Fibroblast of skin of left biceps (primary cell): ENCODE measurements around the gene GNAZ.

Source experiments
- DNase-seq, 2 experiments: peaks; one replicate each; pipeline ENCODE4 v3.0.0-alpha.2; 2013; ENCODE audit warnings: low read depth in 2 of 2

GNAZ gene

DNA sequence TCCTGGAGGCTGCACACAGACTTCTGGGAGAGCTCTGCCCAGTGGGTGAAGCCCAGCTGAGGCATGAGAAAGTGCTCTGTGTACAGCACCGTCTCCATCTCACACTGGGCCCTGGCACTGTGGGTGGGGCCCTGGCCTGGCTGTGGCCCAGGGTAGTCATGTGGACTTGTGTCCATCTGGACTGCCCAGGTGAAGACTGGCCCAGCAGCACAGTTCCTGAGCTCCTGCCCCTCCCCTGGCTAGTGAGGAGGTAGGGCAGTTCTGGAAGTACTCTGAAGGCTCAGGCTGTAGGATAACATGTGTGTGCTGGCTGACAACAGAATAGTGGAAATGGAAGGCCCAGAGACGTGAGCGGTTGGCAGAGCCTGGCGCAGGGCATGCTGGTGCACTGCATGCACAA is 36.0 kb downstream of the GNAZ start:
- no peak for DNase-seq

DNA sequence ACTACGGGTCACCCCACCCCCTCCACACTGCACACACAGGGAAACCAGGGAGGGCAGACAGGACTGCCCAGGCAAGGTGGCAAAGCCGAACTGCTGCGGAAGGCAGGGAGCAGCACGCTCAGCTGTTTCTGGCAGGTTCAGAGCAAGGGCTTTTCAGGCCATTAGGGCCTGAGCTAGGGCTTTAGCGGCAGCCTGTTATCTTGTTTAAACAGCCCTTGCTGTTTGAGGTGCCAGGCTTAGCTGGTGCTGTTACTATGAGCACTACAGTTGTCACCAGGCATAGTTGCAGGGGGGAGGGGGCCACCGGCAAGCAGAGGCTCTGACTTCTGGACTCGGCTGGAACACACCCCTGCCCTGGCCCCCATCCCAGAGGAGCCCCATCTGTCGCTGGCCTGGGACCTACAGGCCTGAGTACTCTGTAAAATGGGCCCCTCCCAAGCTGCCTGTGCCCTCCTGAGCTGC is 36.6 kb downstream of the GNAZ start:
- DNase-seq, result no peak

DNA sequence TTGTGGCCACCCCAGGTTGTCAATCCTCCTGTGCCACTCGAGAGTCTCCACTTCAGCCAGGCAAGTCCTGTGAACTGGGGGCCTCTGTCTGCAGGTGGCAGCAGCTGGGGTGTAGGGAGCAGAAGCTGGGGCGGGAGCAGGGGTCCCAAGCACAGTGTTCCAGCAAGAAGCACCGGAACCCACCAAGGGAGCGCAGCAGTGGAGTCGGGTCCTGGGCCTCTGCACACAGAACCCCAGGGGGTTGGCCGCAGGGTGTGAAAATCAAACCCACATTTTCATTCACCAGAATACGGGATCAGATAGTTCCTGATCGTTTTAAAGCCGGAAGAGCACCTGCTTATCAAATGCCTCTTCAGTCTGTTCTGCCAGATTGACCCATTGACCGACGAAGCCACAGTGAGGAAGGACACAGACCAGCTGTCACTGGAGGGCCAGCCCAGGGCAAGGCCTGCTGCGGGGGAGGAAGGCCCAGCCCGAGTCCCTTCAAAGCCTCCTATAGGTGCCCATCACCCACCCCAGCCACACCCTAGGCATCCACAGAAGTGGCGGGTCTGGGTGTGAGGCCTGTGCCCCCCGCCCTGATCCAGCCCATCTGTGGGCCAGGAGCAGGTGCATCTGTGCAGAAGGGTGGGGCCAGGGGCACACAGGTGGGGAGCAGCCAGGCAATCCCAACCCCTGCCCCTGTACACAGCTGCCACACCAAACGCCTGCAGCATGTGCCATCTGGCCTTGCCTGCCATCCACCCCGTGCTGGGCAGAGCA is 37.3 kb downstream of the GNAZ start:
- DNase-seq, result no peak

DNA sequence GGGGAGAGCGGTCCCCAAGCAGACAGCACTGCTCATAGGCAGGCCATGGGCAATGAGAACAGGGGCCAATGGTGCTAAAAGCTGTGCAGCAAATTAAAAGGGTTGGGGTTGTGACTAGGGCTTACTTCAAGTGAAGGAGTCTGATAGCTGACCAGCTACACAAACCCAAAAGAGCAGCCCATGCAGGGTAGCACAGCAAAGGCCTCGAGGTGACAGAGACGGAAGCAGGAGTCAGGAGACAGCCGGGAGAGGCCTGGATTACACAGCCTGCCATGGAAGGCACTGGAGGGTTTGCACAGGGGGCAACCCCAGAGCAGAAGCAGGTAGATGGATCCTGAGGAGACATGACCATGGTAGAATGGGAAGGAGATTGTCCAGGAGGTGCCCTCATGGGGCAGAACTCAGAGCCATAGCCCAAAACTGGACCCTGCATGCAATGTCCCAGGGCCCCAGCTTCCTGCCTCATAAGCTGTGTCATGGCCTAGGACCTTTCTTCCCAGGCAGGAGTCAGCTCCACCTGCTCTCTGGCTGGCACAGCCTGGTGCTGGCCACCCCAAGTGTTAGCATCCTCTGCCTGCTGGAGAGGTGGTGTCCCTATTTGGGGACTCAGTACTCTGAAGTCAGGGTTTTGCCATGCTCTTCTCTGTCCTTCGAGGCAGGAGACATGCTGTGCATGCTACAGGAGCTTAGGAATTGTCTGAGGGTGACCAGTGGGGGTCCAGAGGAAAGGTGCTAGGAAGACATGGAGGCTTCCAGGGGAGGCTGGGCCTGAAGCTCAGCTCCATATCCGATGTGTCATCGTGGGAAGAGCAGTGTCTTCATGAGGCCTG is 38.1 kb downstream of the GNAZ start:
- DNase-seq, result no peak

DNA sequence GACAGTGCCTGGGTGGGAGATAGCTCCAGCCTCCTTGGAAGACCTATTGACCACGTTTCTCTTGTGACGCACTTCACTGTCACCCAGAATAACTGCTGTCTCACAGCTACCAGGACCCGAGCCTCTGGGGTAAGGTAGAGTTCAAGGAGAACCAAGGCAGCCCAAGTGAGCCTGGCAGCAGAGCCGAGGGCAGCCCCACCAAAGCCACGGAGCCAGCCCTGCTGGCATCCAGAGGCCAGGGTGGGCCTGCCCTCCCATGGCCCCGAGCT is 38.7 kb downstream of the GNAZ start:
- DNase-seq, result no peak

DNA sequence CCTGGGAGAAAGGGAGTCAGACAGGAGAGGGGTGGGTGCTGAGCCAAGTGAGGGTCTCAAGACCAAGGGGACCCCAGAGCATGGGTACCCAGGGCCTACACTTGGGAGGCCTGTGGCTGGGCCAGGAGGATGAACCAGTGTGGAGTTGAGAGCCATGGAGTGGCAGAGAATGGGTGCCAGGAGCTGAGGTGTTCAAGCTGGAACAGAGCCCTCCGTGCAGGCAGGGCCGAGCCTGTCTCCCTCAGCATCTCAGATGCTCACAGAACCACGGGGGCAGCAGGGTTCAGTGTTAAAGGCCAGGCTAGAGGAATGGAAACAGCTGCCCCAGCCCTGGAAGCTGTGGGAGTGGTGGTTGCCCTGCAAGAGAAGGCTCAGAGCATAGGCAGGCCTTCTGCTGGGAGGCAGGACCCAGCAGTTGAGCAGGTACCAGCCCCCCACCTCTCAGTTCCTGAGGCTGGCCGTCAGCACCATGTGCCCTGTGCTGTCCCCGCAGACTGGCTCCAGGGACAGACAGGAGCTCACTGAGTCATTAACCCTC is 39.2 kb downstream of the GNAZ start:
- DNase-seq, result no peak

DNA sequence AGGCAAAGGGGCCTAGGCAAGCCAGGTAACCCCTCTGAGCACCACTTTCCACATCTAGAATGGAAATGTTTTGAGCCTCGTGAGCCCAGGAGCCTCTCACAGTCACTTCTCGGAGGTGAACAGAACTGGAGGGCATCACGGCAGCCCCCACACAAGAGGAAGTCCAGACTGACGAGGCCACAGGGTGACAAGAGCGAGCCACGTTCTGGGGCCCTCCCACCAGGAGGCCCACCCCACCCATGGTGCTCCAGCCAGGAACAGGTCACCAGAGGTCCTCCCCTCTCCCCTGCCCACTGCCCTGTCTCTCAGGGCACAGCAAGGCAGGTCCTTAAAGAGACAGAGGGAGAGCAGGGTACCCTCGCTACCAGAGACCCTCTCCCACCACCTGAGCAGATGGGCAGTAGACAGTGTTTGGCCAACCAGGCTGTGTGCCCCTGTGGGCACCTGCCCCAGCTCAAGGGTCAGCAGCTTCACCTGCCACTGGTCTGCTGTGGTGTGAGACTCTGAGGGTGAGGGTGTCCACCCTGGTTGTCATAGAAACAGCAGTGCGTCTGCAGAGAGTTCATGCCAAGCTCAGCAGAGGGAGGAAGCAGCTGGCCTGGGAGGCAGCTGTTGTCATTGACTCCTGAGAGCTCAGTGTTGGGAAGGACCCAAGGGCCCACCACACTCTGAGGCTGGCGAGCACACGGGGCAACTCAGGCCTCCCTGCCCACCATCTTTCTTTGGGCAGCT is 40.0 kb downstream of the GNAZ start:
- no peak for DNase-seq

DNA sequence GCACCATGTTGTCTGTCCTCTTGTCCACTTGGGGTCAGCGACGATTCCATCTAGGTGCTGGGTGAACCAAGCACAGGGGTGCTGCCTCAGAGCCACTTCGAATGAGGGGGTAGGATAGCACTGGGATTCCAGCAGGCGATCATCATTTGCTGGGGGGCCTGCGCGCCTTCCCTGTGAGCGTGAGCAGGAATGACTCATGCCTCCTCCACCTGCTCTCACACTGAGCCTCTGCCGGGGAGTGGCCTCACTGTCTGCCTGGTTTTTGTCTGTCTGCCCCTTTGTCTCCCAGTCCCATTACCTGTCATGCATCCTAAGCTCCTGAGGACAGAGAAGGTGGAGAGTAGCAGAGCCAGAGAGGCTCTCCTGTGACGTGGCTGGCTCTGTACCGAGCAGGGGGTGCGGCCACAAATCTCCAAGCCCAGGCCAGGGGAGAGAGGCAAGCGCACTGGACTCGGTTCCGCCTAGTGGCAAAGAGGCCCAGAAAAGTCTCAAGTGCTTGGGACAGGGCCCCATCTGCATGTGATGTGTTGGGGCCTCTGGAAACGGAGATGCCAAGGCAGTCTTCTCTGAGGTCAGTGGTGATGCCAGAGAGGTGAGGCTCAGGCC is 40.7 kb downstream of the GNAZ start:
- DNase-seq, result no peak

DNA sequence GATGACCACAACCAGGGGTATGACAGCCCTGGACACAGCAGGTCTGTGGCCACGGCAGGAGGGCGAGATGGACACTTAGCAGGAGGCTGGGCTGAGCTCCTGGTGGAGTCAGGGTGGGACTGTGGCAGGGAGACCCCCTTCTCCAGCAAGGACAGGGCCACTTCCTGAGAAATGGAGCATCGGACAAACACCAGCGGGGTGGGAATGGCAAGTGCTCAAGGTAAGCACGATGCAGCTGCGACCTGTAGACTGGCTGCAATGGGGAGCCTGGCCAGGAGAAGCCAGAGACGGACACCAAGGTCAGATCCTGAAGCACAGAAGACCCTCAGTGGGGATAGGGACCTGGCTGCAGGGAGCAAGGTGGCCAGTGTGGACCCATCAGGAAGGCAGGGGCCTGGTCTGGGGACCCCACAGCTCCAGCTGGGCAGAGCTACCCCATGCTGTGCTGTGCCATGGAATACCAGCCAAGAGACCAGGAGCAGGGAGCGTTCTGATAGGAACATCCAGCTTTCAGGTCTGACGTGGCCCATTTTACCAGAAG is 42.2 kb downstream of the GNAZ start:
- DNase-seq, result no peak

DNA sequence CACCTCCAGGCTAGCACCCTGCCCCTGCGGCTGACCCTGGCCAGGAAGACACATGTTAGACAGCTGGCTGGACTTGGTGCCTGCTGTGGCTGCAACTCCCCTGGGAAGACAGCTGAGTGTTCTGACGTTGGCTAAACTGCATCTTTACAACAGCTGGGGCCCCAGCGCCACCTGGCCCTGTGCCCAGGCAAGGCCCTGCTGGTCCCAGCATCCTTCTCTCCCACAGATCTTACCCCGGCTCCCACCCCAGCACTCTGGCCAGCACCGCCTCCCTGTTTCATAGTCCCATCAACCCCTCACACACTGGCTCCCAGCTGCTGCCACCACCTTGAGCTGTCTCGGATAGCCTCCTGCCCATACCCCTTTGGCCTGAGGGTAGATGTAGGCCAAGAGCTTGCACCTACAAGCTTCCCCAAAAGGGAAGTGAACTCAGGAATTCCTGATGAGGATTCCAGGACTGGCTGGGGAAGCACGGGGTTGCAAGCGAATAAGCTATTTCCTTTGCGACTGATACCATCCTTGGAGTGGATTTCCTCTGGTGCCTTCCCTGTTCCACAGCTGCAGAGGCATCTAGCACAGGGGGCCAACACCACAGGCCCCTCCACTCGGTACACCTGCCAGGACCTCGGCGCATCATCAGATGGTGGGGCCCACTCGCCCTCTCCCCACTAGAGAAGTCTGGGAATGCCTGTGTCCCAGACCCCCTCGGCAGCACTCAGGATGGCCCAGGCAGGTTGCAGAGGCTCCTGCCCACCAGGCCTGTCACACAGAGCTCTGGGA is 42.9 kb downstream of the GNAZ start:
- peak; percentile 13 for DNase-seq

DNA sequence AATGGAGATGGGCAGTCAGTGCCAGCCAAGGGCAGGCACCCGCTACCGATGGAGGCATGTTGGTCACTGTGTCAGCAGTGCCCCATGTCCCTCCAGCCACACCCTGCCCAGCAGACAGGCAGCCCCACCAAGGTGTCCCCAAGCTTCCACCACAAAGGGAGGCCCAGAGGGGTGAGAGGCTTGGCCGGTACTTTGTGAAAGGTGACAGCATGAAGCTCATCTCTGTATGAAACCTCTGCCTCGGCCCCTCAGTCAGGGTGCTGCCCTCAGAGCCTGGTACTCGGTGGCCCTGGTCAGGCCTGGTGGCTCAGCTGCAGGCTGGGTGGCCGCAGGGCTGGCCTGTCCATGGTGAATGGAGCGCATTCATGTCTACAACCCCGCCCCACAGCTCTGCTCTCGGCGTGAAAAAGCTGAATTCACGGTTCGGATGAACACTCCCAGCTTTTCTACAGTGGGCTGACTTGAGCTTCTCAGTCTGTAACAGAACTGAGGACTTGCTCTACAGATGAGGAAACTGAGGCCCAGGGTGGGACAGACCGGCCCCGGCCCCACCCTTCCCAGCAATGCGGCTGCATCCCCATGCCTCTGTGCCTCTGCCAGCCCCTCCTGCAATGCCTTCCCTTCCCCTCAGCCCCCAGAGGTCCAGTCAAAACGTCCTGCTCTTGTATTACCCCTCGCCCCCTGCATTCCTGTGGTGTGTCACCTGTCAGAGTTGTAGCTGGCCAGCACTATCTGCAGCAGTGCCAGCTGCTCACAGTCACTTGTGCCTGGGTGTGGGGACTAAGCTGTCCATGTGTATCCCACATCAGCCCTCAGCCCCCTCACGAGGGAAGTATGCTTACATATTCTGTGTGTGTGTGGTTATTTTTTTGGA is 43.8 kb downstream of the GNAZ start:
- DNase-seq, result no peak

DNA sequence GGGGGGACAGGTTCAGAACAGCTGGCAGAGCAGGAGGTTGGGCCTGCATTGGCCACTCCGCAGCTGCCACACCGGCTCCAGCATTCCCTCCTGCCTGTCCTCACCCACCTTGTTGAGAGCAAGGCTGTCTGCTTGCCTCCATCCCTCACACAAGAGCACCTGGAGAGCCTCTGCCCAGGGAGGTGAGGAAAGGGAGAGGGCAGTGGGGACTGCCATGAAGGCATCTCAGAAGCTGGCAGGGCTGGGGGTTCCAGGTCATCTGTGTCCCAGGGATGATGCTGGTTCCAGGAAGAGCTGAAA is 44.4 kb downstream of the GNAZ start:
- DNase-seq, result no peak

DNA sequence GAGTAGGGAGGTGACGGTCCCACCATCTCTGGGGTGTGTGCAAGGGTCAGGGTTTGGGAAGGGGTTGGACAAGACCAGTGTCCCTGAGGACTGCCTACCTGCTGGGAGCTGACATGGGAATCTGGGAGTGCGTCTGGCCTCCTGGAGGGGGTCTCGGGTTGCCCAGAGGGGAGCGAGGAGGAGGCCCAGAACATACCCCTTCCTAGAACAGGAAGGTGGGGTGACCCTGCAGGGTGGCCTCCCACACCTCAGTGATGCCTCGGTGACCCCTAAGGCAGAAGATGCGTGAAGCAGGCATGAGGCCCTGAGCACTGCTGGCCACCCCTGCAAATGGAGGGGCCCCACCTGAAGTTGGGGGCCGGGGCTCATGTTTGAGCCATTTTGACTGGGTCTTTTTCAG is 45.0 kb downstream of the GNAZ start:
- DNase-seq, result no peak

DNA sequence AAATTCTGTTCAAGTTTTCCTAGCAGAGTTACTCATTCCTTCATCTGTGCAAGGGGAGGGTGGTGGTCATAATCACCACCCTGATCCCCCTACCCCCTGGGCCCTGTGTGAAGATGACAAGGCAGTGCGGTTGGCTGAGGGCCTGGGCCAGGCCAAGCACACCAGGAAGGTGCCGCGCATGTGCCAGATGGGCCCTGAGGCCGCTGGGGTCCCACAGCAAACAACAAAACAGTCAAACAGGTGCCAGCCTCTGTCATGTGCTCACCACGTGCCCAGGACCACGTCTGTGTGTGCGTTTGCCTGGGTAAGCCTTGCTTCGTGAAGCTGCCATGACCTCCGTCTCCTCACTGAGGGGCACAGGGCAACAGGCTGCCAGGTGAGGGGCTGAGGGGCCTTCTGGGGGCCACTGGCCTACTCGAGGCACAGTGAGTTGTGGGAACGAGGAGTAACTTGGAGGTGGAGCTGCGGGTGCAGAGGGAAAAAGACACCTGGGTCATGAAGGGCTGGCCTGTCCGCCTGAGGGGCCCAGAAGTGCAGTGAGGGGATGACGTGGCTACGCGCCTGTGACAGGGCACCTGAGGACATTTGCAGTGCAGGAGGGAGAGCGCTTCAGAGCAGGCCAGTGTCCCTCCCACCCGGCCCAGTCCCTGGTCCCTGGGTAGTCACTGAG is 45.6 kb downstream of the GNAZ start:
- no peak for DNase-seq

DNA sequence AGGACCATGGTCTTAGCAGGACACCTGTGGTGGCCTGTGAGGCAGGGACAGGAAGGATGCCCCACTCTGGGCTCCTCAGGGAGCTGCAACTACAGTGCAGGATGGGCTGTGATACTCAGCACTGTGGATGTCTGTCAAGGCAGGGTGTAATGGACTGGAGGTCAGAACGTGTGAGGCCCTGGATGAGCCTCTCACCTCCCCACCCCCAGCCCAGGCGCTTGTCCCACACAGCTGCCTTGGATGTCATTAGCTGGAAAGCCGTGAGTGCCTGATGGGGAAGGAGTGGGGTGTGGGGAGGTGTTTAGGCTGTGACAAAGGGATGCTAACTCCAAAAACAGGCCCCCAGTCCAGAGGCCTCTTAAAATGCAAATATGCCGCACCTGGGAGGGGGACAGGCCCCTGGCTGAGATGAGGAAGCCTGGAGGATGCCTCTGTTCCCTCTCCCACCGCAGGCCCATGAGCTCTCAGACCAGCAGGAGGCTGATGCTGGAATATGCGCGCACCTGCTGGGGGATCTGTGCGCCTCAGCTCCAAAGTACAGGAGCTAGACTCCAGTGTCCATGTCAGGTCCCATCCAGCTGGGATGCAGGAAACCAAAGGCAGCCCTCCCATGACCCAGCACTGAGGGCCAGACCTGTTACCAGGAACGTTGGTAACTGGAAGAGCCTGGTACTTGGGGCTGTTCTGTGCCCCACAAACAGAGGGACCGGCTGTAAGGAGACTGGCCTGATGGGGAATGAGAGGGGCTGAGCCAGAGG is 46.4 kb downstream of the GNAZ start:
- DNase-seq, result no peak

DNA sequence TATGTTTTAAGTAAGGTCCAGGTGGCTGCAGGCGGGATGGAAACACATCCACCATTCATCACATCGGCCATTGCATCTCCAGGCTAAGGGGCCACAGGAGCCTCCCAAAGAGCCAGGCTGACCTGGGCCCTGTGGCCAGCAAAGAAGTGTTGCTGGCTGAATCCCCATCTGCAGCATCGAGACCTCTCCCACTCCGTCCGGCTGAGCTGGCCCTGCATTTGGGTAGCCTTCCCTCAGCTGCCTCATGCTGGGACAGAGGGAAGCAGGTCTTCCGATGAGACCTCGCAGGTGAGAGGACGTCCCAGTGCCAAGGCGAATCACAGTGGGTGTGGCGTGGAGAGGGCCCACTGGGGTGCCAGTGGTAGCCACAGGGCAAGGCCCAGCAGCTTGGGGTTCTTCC is 47.0 kb downstream of the GNAZ start:
- no peak for DNase-seq

DNA sequence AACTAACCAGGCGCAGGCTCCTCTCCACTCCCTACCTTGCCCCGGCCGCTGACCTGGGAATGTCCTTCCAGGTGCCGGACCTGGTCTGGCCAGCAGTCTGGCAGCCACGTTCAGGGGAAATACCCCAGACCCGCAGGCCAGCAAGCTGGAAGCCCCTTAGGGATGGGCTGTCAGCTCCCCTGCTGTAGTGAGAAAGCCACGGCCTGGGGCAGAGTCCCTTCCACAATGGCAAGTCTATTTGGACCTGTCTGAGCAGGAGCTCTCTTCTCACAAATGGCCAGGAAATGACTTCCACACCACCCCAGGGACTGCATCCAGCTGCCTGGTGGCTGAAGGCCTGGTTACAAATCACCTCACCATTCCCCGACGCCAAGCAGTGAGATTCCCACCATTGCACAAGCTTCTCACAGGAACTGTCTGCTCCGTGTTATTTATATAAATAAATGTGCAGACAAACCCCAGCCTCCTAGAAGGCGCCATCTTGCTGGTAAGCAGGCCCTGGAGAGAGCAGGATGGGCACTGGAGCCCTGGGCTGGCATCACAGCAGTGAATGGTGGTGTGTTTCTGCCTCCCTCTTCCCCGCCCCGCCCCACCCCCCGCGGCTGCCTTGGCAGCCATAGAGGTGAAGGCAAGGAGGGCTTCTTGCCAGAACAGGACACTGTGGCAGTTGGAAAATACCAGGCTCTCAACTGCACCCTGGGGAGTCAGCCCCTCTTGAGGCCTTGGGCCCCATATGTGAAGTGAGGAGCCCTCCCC is 47.8 kb downstream of the GNAZ start:
- no peak for DNase-seq
